Retinal pigment epithelial cell (primary cell): ENCODE data around the gene MTREX.

Experiments used
- DNase-seq: peaks from one replicate; pipeline ENCODE4 v3.0.0-alpha.2; 2010; ENCODE audit warnings: low read depth
- H3K4me3 ChIP-seq: 2 replicates; pipeline ENCODE4 v1.5.1; 2011; ENCODE audit warnings: mild to moderate bottlenecking, low read length, control low read depth, moderate library complexity
- TF ChIP-seq, protein P1 (sequence below): conservative IDR thresholded peaks from 2 replicates; pipeline ENCODE4 v1.5.1; 2011; ENCODE audit warnings: low read depth, low read length, control low read depth, inconsistent platforms

Gene MTREX

DNA sequence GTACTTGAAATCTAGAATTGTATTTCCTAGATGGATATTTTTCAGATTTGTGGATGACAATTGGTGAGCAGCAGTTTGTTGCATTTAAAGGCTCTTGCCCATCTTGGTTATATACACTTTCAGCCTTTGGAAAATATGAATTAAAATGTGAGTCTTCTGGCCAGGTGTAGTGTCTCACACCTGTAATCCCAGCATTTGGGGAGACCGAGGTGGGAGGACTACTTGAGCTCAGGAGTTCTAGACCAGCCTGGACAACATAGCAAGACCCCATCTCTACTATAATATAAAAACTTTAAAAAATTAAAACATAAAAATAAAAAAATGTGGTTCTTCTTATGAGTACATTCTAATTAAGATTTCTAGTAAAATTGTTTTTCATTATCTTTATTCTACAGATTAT, 102.0 kb downstream of the MTREX start:
- TF ChIP-seq, protein P1, sequence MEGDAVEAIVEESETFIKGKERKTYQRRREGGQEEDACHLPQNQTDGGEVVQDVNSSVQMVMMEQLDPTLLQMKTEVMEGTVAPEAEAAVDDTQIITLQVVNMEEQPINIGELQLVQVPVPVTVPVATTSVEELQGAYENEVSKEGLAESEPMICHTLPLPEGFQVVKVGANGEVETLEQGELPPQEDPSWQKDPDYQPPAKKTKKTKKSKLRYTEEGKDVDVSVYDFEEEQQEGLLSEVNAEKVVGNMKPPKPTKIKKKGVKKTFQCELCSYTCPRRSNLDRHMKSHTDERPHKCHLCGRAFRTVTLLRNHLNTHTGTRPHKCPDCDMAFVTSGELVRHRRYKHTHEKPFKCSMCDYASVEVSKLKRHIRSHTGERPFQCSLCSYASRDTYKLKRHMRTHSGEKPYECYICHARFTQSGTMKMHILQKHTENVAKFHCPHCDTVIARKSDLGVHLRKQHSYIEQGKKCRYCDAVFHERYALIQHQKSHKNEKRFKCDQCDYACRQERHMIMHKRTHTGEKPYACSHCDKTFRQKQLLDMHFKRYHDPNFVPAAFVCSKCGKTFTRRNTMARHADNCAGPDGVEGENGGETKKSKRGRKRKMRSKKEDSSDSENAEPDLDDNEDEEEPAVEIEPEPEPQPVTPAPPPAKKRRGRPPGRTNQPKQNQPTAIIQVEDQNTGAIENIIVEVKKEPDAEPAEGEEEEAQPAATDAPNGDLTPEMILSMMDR: no peak
- no peak for DNase-seq
- no peak overlapping the region for H3K4me3 ChIP-seq

DNA sequence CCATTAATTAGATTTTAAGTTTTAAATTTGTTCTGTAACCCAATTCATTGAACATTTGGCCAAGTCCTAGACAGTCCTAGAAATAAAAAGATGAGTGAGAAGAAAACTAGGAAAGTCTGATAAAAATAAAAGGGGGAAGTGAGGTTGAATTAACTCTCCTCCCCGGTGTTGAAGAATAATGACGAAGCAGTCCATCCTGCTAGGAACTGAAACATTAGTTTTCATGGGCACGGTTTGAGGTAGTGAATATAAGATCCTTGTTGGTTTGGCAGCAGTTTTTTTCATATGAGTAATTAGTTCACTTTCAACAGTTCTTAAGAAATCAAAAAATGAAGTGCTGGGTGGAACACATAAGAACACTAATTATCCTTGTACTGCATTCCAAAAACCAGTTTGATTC, 103.1 kb downstream of the MTREX start:
- no peak for DNase-seq
- TF ChIP-seq, protein P1: no peak
- no peak overlapping the region for H3K4me3 ChIP-seq

DNA sequence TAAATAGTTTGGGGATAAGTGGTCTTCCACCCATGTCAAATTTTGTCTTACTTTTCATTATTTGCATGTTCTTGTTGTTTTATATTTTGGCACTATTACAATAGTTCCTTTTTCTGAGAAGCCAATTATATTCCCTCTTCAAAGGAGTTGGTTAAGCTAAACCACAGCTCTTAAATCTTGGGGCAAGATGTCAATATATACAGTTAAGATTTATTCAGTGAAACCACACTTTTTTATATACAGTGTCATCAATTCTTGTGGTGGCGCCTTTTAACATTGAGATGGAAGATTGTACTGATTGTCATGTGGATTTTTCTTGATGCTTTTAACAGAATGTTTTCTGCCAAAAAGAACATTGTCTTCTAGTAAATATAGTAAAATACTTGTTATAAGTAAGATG, 104.1 kb downstream of the MTREX start:
- DNase-seq: no peak
- no peak overlapping the region for H3K4me3 ChIP-seq
- TF ChIP-seq, protein P1: no peak

DNA sequence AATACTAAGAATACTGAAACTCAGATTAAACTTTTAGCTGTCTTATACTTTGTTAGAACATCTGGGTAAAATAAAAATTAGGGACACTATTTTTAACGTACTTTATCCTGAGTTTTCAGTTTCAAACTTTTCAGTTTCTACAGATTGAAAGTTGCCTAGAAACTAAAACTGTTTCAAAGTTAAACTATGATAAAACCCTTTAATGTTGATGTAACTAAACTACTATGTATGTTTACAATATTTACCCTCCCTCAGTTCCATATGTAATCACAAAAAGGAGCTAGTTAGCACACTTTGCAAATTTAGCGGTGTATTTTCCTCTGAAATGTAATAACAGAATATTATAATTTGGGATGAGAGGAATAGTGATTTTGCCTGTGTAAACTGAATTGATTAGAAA, 105.9 kb downstream of the MTREX start:
- TF ChIP-seq, protein P1: no peak
- DNase-seq: no peak
- no peak overlapping the region for H3K4me3 ChIP-seq

DNA sequence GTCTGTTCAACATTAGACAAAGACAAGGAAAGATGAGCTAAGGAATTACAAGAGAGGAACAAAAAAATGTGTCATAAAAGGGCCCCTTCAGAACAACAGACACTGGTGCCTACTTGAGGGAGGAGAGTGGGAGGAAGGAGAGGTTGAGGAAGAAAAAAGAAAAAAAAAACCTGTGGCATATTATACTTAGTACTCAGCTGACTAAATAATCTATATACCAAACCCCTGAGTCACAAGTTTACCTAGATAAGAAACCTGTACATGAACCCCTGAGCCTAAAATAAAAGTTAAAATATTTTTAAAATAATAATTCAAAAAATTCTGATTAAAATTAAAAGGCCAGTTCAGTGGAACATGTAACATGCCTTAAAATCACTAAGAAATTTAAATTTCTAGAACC, 107.3 kb downstream of the MTREX start:
- DNase-seq: no peak
- no peak overlapping the region for H3K4me3 ChIP-seq
- TF ChIP-seq, protein P1: no peak

DNA sequence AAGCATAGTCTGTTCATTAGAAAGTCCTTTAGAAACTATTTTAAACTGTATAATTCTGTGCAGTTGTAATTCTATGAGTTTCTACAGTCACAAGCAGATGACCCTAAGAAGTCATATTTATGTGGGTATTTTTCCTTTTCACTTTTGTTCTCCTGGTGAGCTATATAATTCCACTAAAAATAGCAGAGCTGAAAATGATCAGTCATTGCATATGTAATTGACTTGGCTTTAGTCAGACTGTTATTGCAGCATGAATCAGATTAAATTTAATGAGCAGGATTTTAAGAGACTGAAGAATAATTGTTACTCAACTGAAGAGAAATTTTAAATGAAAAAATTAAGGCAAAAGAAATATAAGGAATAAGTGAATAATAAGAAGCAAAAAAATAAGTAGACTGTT, 108.5 kb downstream of the MTREX start:
- TF ChIP-seq, protein P1: no peak
- DNase-seq: no peak
- H3K4me3 ChIP-seq: no peak overlapping the region

DNA sequence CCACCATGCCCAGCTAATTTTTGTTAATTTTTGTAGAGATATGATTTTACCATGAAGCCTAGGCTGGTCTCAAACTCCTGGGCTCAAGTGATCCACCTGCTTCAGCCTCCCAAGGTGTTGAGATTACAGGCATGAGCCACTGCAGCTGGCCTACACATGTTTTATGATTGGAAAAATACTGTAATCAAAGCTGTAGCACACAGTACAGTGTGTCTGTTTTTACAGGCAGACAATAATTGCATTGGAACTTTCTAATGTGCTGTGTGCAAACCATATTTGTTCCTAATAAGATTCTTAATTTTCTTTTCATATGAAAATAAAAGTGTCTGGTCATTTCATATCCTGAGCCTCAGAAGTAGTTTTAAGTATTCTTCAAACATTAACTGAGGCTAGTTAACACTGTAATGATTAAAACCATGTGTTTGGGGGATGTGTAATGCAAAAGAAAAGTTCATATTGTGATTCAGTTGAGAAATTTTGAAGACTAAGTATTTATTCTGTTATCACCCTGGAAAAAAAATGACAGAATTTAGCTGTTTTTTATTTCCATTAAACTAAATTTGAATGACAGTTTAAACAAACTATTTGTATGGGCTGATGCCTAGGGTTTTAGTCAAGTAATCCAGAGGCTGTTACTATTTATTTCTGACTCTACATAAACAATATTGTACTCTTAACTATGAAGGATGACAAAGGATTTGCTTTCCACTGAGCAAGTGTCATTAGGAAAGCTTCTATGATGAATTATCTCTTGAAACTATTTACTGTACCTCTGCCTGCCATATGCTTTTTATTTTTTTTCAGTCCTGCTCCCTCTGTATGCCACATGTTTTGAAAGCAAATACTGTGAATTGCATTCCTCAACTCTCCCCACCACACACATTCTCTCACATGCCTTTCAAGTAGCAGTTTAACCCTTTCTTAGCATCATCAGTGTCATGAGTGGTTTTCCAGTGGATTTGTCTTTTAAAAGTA, 111.5 kb downstream of the MTREX start:
- H3K4me3 ChIP-seq: no peak overlapping the region
- TF ChIP-seq, protein P1: no peak

More for the DNA sequence above, 111.5 kb downstream of the MTREX start:
- DNase-seq: no peak
